Adipose tissue (tissue), 3 donors: ENCODE results near the gene PHACTR3. TPM values are rescaled to one million over a fixed set of nuclear protein-coding genes. Genes with fewer than 3 reads are reported as not detected.

ENCODE experiments used
- H3K27ac ChIP-seq: one replicate; pipeline ENCODE4 v1.5.1; 2013; ENCODE audit warnings: low read depth, low read length
- WGBS, 3 donors: extraction: QIAGEN DNeasy Blood & Tissue Kit; methylation state at CpG; one replicate each; pipeline ENCODE4 v1.1.7; 2013; 5-methylcytosine and 5-hydroxymethylcytosine counted together
- polyA plus RNA-seq, 3 donors: library from polyadenylated mRNA; stranded (reverse); fragments of 200-250 nt; gene quantifications; one replicate each; pipeline ENCODE4 v1.2.3, GENCODE V29; 2013
- donor health status: healthy with polysubstance abuse.
- donor health status: Bipolar disorder and iron deficiency.
- donor health status: healthy.

Gene PHACTR3
- polyA plus RNA-seq, 3 donors: 0.10 to 0.42 TPM; not detected in 1

- H3K27ac ChIP-seq: no peak overlapping the region
- 52 to 59% (median 52%) methylated on average over 8 of the region's 8 CpGs for WGBS, 3 donors
Observed at GRCh38 chr20:59661153-59661552, 56.8 kb downstream of the PHACTR3 start.

GRCh38 chr20:59661621-59662020 lies 57.3 kb downstream of the PHACTR3 start:
- H3K27ac ChIP-seq: no peak overlapping the region
- WGBS, 3 donors: 51 to 68% (median 66%) methylated on average over 10 of the region's 10 CpGs

DNA sequence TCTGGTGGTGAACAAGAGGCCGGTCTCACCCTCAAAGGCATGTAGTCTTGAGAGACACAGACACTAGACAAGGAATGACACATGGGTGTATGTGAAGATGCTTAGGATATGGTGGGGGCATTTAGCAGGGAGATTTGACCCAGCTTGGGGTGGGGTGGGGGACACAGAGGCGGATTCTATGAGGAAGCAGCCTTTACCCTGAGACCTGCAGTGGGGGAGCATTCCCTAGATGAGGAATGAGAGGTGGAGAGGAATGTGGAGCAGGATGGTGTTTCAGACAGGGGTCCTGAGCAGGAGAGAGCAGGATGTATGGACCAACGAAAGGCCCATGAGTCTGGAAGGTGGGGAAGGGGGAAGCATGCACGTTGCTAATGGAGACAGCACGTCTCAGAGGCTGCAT lies 57.8 kb downstream of the PHACTR3 start:
- H3K27ac ChIP-seq: no peak overlapping the region
- WGBS, 3 donors: 44 to 60% (median 56%) methylated on average over 5 of the region's 5 CpGs

- 74 to 83% (median 81%) methylated on average over 14 of the region's 14 CpGs for WGBS, 3 donors
- H3K27ac ChIP-seq: no peak overlapping the region
Observed at GRCh38 chr20:59662856-59663512, 58.6 kb downstream of the PHACTR3 start.

- WGBS, 3 donors: 71 to 79% (median 76%) methylated on average over 15 of the region's 15 CpGs
- no peak overlapping the region for H3K27ac ChIP-seq
Observed at GRCh38 chr20:59663513-59664060, 59.2 kb downstream of the PHACTR3 start.

- WGBS, 3 donors: 61 to 73% (median 70%) methylated on average over 11 of the region's 11 CpGs
- H3K27ac ChIP-seq: no peak overlapping the region
Observed at GRCh38 chr20:59664421-59664941, 60.1 kb downstream of the PHACTR3 start.

- WGBS, 3 donors: 72 to 90% (median 82%) methylated on average over 8 of the region's 8 CpGs
- no peak overlapping the region for H3K27ac ChIP-seq
Observed at GRCh38 chr20:59665656-59666555, 61.6 kb downstream of the PHACTR3 start.

DNA sequence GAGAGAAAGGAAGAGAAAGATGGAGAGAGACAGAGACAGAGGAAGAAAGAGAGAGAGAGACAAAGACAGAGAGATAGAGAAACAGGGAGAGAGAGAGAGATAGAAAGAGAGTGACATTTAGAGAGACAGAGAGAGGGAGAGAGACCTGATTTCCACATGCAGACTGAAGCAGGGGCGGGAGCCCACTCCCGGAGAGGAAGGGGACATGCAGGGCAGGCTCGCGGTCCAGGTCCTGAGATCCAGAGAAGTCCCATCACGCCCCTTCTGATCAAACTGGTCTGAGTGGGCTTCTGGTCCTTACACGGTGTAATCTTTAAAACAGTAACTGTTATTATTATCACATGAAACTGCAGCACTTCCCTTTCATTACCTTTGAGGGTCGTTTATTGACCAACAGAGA lies 62.2 kb downstream of the PHACTR3 start:
- no peak overlapping the region for H3K27ac ChIP-seq
- WGBS, 3 donors: 71 to 83% (median 77%) methylated on average over 7 of the region's 7 CpGs

DNA sequence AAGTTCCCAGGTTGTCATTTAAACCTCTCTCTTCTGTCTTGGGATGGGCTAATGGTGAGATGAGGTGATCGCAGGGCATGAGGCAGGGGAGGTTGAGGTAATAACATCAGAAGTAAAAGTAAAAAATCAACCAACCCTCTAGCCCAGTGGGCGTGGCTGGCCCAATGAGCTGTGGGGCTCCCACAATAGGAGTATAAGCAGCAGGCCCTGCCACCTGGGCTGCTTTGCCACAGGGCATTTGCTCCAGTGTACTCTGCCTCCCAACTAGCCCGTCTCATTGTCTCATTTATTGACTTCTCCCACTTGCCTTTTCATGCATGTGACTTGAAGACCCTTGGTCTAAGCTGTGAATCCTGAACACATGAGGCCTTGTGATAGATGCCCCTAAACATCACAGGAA lies 62.8 kb downstream of the PHACTR3 start:
- no peak overlapping the region for H3K27ac ChIP-seq
- WGBS, 3 donors: 51 to 83% (median 77%) methylated on average over 3 of the region's 3 CpGs

DNA sequence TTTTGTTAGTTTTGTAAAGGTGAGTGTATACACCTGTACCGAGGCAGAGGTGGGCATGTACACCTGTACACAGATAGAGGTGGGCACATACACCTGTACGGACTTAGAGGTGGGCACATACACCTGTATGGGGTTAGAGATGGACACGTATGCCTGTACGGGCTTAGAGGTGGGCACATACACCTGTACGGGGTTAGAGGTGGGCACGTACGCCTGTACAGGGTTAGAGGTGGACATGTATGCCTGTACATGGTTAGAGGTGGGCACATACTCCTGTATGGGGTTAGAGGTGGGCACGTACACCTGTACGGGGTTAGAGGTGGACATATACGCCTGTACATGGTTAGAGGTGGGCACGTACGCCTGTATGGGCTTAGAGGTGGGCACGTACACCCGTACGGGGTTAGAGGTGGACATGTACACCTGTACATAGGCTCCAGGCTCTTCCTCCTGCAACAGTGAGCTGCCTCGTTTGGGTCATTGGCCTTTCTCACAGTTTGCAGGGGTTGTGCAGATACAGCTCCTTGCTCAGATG lies 63.7 kb downstream of the PHACTR3 start:
- no peak overlapping the region for H3K27ac ChIP-seq
- WGBS, 3 donors: 73 to 88% (median 88%) methylated on average over 16 of the region's 16 CpGs

DNA sequence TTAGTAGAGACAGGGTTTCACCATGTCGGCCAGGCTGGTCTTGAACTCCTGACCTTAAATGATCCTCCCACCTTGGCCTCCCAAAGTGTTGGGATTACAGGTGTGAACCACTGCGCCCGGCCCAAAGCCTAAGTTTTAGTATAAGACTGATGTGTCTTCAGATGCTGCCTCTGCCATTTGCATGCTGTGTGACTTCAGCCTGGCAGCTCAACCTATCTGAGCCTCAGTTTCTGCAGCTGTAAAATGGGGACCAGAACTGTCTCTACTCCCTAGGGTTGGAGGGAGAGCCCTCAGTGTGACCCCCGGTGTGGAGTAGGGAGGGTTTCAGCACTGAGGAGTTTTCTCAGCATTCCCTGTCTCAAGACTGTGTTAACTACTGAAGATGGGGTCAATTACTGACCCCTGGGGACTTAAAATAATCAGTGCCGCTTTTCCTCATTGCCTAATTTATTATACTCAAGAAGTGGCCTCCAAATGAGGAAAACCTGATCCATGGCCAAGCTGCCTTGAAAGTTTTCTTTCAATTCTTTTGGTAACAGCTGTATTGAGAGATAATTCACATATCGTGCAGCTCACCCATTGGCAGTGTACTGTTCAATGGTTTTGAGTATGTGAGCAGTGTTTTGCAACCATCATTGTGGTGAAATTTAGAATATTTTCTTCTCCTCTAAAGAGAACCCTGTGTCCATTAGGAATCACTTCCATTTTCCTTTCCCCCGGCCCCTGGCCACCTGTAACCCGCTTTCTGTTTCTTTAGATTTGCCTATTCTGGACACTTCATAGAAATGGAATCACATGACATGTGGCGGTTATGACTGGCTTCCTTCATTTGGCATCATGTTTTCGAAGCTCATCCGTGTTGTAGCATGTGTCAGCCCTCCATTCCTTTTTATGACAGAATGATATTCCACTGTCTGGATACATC lies 64.8 kb downstream of the PHACTR3 start:
- H3K27ac ChIP-seq: no peak overlapping the region
- WGBS, 3 donors: 79 to 88% (median 82%) methylated on average over 11 of the region's 11 CpGs

GRCh38 chr20:59670786-59671492 lies 66.6 kb downstream of the PHACTR3 start:
- H3K27ac ChIP-seq: no peak overlapping the region
- WGBS, 3 donors: 67 to 78% (median 68%) methylated on average over 9 of the region's 9 CpGs

- no peak overlapping the region for H3K27ac ChIP-seq
- WGBS, 3 donors: 81 to 86% (median 84%) methylated on average over 16 of the region's 16 CpGs
Observed at GRCh38 chr20:59671661-59672471, 67.5 kb downstream of the PHACTR3 start.

GRCh38 chr20:59672576-59672975 lies 68.2 kb downstream of the PHACTR3 start:
- H3K27ac ChIP-seq: no peak overlapping the region
- WGBS, 3 donors: 74 to 87% (median 76%) methylated on average over 9 of the region's 9 CpGs

DNA sequence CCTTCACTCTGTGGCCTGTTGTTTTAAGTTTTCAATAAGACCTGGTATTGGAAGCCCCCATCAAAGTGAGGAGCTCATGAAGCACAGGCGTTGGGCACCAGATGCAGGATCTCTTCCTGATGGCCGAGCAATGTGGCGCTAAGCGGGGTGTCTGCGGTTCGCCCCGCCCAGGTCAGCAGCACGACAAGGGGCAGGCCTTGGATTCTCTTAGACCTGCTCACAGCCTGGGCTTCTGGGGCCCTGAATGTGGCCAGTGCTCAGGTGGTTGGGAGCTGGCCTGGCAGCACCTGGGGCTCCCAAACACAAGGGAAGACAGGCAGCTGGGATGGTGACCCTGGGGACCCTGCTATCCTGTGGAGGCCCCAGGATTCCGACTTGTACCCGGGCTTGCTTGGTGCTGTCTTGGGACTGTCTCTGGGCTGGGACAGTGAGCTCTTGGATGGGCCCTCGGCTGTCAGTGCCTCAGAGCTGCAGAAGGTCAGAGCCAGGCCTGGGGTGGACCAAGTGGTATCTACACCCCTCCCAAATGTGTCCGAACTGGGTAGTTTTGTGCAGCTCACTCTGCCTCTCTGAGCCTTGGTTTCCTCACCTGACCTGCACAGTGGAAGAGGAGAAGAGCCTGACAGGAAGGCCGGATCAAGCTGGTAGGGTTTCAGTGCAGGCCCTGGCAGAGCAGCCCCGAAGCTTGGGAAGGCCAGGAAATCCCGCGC lies 69.1 kb downstream of the PHACTR3 start:
- WGBS, 3 donors: 83 to 86% (median 85%) methylated on average over 16 of the region's 16 CpGs
- H3K27ac ChIP-seq: no peak overlapping the region

DNA sequence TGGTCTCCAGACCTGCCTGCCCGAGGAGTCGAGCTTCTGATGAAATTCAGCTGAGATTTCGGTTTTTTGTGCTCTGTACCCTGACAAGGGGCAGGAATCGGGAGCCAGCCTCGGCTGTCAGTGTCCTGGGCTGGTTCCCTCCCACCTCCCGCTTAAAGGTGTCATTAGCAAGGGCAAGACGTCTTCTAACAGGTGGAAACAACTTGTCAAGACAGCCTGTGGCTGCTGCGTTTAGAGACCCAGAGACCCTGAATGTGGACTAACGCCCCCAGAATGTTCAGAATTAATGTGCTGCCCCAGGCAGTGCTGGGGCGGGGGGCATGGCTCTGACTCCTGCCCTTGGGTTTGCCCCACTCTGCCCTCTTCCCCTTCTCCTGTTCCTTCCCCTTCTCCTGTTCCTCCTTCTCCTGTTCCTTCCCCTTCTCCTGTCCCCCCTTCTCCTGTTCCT lies 69.7 kb downstream of the PHACTR3 start:
- H3K27ac ChIP-seq: no peak overlapping the region
- 52 to 59% (median 56%) methylated on average over 10 of the region's 10 CpGs for WGBS, 3 donors
